K562 (cell line): Measurements from ENCODE around the gene GAMT. TPM values are rescaled to one million over a fixed set of nuclear protein-coding genes. Genes with fewer than 3 reads are reported as not detected.

Experiments used
- BHLHE40 ChIP-seq: IDR thresholded peaks from 2 replicates; pipeline ENCODE4 v1.6.1; 2011; ENCODE audit warnings: low read length, improper control_type of control experiment
- CEBPB ChIP-seq: fragments of 450-650 bp; IDR thresholded peaks from 2 replicates; pipeline ENCODE4 v1.6.1; 2016; ENCODE audit warnings: missing genetic modification characterization, missing compliant biosample characterization
- DPF2 ChIP-seq: fragments of 450-650 bp; IDR thresholded peaks from 2 replicates; pipeline ENCODE4 v1.6.1; 2016
- ELF4 ChIP-seq: fragments of 450-650 bp; formaldehyde crosslinking; IDR thresholded peaks from 2 replicates; pipeline ENCODE4 v1.4.0; 2022; ENCODE audit warnings: missing genetic modification characterization
- HEY1 ChIP-seq: fragments of 250-450 bp; sonication (Bioruptor Pico); IDR thresholded peaks from 2 replicates; pipeline ENCODE4 v1.5.0; 2020; ENCODE audit warnings: mild to moderate bottlenecking, moderate library complexity, borderline replicate concordance
- KLF13 ChIP-seq: fragments of 450-650 bp; IDR thresholded peaks from 2 replicates; pipeline ENCODE4 v1.6.1; 2016; ENCODE audit warnings: missing genetic modification characterization, low read depth, mild to moderate bottlenecking, missing compliant biosample characterization, moderate library complexity, borderline replicate concordance
- L3MBTL2 ChIP-seq: fragments of 450-650 bp; IDR thresholded peaks from 2 replicates; pipeline ENCODE4 v1.6.1; 2016; ENCODE audit warnings: mild to moderate bottlenecking, moderate library complexity
- NONO ChIP-seq, 2 experiments: fragments of 200-400 bp in 1 of 2; fragments of 450-650 bp in 1 of 2; formaldehyde crosslinking in 1 of 2; IDR thresholded peaks; 2 replicates each; pipeline ENCODE4 v1.6.1; 2017; ENCODE audit warnings: low read depth in 2 of 2, mild to moderate bottlenecking in 2 of 2, moderate library complexity in 2 of 2, low read length in 1 of 2
- PHB ChIP-seq: fragments of 250-450 bp; sonication (Bioruptor Pico); IDR thresholded peaks from 2 replicates; pipeline ENCODE4 v1.5.0; 2021
- RBM39 ChIP-seq: fragments of 200-400 bp; formaldehyde crosslinking; optimal IDR thresholded peaks from 2 replicates; pipeline ENCODE3; 2018; ENCODE audit warnings: low read depth, low read length
- SMAD4 ChIP-seq: fragments of 250-450 bp; sonication (Bioruptor Pico); conservative IDR thresholded peaks from 2 replicates; pipeline ENCODE4 v1.8.0; 2021; ENCODE audit warnings: inconsistent platforms, mild to moderate bottlenecking, moderate library complexity
- SMARCC2 ChIP-seq: fragments of 450-650 bp; IDR thresholded peaks from 2 replicates; pipeline ENCODE4 v1.6.1; 2017; ENCODE audit warnings: antibody characterized with exemption, moderate library complexity, mild to moderate bottlenecking, low read depth
- SRSF1 ChIP-seq: fragments of 200-400 bp; formaldehyde crosslinking; IDR thresholded peaks from 2 replicates; pipeline ENCODE4 v1.6.1; 2017; ENCODE audit warnings: mild to moderate bottlenecking, low read depth, low read length, moderate library complexity
- SRSF3 ChIP-seq: fragments of 200-400 bp; formaldehyde crosslinking; IDR thresholded peaks from 2 replicates; pipeline ENCODE4 v1.6.1; 2016; ENCODE audit warnings: mild to moderate bottlenecking, low read length, moderate library complexity; ENCODE audit not compliant: insufficient read depth
- TSC22D4 ChIP-seq: fragments of 450-650 bp; IDR thresholded peaks from 2 replicates; pipeline ENCODE4 v1.6.1; 2016; ENCODE audit warnings: missing genetic modification characterization, missing biosample characterization, control low read depth
- WHSC1 ChIP-seq: IDR thresholded peaks from one replicate; pipeline ENCODE4 v1.6.1; 2012; ENCODE audit warnings: low read length, control low read depth, inconsistent platforms
- ZFX ChIP-seq: sonication (generic); formaldehyde crosslinking; IDR thresholded peaks from 2 replicates; pipeline ENCODE4 v1.8.0; 2022; ENCODE audit warnings: mild to moderate bottlenecking, missing genetic modification reagents, moderate library complexity
- ZNF764 ChIP-seq: fragments of 250-450 bp; sonication (Bioruptor Pico); IDR thresholded peaks from 2 replicates; pipeline ENCODE4 v1.4.0; 2020; ENCODE audit warnings: low read depth, mild to moderate bottlenecking, moderate library complexity
- polyA plus RNA-seq, 8 experiments: library from polyadenylated mRNA; depleted of rRNA in 4 of 8; stranded (reverse) in 5 of 8; unstranded in 3 of 8; fragments of >200 nt; fragmentation: Nextera tagmentation in 2 of 8; fragmentation: Illumina TruSeq in 1 of 8; extraction: Ambion mirVana in 2 of 8; extraction: Trizol in 1 of 8; gene quantifications; 2 replicates each; pipeline versions ENCODE4 v1.2.1 to v1.2.3, GENCODE V29; 2011 to 2014; ENCODE audit warnings: inconsistent platforms in 1 of 8, missing spikeins in 1 of 8
- total RNA-seq, 7 experiments: library from RNA; depleted of rRNA in 6 of 7; stranded (reverse); fragments of >200 nt in 6 of 7; fragmentation: Illumina TruSeq in 2 of 7; extraction: Trizol in 2 of 7; gene quantifications; 2 replicates each; pipeline versions ENCODE4 v1.2.1 to v1.2.3, GENCODE V29; 2011 to 2021; ENCODE audit warnings: low replicate concordance in 1 of 7
- TF ChIP-seq, protein P1 (sequence below), 2 experiments: IDR thresholded peaks in 1 of 2; conservative IDR thresholded peaks in 1 of 2; 2 replicates each; pipeline ENCODE4 v1.6.1; 2016; ENCODE audit warnings: low read depth in 2 of 2, mild to moderate bottlenecking in 1 of 2, missing compliant biosample characterization in 1 of 2, missing genetic modification characterization in 1 of 2, moderate library complexity in 1 of 2
- TF ChIP-seq, protein P2 (sequence below): sonication (generic); formaldehyde crosslinking; IDR thresholded peaks from 2 replicates; pipeline ENCODE4 v1.8.0; 2022; ENCODE audit warnings: mild to moderate bottlenecking, missing genetic modification reagents

GAMT gene
- total and polyA plus RNA-seq, 9 of the 15 experiments (the other 6 are each of a cell fraction or from before 2014, with no cell fraction given), result 1.3 to 35.3 (median 27.2) TPM

DNA sequence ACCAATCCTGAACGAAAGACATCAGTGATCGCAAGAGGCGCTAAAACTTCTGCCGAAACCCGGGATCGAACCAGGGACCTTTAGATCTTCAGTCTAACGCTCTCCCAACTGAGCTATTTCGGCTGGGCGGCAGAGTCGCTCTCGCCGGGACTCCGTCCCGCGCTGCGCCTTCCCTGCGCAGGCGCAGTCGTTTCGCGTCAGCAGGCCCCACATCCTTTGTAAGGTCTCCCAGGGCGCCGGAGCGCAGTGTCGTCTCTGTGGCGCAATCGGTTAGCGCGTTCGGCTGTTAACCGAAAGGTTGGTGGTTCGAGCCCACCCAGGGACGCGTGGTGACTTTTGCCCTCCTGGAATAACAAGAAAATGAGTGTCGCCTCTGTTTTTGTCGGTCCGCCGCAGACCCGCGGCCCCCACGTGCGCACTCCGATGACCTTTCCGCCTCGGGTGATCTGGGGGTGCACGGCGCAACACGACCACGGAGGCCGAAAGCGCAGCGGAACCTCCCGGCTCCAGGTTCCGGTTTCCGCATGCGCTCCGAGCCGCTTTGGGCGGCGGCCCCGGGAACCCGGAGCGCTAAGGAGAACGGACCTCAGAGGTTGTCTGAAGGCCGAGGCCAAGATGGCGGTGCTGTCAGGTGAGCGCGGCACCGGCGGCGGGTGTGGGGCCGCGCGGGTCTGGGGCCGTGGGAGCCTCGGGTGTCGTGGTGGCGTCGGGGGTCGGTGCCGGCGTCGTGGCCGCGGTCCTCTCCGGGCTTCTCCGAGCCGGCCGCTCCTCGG lies 17.8 kb downstream of the GAMT start, which contains the start of gene NDUFS7 (continued):
- TF ChIP-seq HEY1 (CRISPR knock-in tag) (no peak), SMAD4 (CRISPR knock-in tag) (peak; percentile 93), SRSF3 (no peak), KLF13 (no peak; the same call in none of the 2 replicates), ELF4 (no peak; the same call in 1 of the 2 replicates), WHSC1 (no peak), PHB (CRISPR knock-in tag) (peak; percentile 42; the same call in 1 of the 2 replicates), SRSF1 (peak; percentile 77; the same call in 1 of the 2 replicates), BHLHE40 (peak; percentile 88), SMARCC2 (no peak), RBM39 (no peak), ZFX (peak; percentile 95), CEBPB (tag) (peak; percentile 99), L3MBTL2 (peak; percentile 90), DPF2 (peak; percentile 68), NONO (IDR thresholded peaks at IDR 0.05; ENCODE audit: low read depth in 2 of 2, low read length in 1 of 2) (peak; percentile 94 to 97), TSC22D4 (tag) (no peak), ZNF764 (CRISPR knock-in tag) (peak; percentile 94)
- TF ChIP-seq, protein P1, sequence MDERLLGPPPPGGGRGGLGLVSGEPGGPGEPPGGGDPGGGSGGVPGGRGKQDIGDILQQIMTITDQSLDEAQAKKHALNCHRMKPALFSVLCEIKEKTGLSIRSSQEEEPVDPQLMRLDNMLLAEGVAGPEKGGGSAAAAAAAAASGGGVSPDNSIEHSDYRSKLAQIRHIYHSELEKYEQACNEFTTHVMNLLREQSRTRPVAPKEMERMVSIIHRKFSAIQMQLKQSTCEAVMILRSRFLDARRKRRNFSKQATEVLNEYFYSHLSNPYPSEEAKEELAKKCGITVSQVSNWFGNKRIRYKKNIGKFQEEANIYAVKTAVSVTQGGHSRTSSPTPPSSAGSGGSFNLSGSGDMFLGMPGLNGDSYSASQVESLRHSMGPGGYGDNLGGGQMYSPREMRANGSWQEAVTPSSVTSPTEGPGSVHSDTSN (CRISPR knock-in tag; IDR thresholded peaks at IDR 0.05; ENCODE audit: low read depth), result no peak
- TF ChIP-seq, protein P1 (tag; conservative IDR thresholded peaks at IDR 0.05; ENCODE audit: low read depth), result no peak
- TF ChIP-seq, protein P2, sequence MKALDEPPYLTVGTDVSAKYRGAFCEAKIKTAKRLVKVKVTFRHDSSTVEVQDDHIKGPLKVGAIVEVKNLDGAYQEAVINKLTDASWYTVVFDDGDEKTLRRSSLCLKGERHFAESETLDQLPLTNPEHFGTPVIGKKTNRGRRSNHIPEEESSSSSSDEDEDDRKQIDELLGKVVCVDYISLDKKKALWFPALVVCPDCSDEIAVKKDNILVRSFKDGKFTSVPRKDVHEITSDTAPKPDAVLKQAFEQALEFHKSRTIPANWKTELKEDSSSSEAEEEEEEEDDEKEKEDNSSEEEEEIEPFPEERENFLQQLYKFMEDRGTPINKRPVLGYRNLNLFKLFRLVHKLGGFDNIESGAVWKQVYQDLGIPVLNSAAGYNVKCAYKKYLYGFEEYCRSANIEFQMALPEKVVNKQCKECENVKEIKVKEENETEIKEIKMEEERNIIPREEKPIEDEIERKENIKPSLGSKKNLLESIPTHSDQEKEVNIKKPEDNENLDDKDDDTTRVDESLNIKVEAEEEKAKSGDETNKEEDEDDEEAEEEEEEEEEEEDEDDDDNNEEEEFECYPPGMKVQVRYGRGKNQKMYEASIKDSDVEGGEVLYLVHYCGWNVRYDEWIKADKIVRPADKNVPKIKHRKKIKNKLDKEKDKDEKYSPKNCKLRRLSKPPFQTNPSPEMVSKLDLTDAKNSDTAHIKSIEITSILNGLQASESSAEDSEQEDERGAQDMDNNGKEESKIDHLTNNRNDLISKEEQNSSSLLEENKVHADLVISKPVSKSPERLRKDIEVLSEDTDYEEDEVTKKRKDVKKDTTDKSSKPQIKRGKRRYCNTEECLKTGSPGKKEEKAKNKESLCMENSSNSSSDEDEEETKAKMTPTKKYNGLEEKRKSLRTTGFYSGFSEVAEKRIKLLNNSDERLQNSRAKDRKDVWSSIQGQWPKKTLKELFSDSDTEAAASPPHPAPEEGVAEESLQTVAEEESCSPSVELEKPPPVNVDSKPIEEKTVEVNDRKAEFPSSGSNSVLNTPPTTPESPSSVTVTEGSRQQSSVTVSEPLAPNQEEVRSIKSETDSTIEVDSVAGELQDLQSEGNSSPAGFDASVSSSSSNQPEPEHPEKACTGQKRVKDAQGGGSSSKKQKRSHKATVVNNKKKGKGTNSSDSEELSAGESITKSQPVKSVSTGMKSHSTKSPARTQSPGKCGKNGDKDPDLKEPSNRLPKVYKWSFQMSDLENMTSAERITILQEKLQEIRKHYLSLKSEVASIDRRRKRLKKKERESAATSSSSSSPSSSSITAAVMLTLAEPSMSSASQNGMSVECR, result peak; percentile 97
